Left ventricle myocardium inferior (tissue), 1 donor: ENCODE measurements around the gene SHISA4. TPM values are rescaled to one million over a fixed set of nuclear protein-coding genes. Genes with fewer than 3 reads are reported as not detected.
"Not testable (repeated sequence)": the region's sequence is repeated elsewhere in the genome, so short reads cannot be mapped to it uniquely, and the experiment has no call there.

Source experiments
- DNase-seq: peaks from one replicate; pipeline ENCODE4 v3.0.0-alpha.2; 2020
- H3K27ac ChIP-seq: fragments of 200-600 bp; replicated peaks from 2 replicates; pipeline ENCODE4 v1.8.0; 2021
- H3K27me3 ChIP-seq: fragments of 200-600 bp; 2 replicates; pipeline ENCODE4 v1.8.0; 2021; ENCODE audit warnings: low read depth
- H3K36me3 ChIP-seq: fragments of 200-600 bp; 2 replicates; pipeline ENCODE4 v1.8.0; 2021
- H3K4me1 ChIP-seq: fragments of 200-600 bp; 2 replicates; pipeline ENCODE4 v1.8.0; 2021
- H3K4me3 ChIP-seq: fragments of 200-600 bp; 2 replicates; pipeline ENCODE4 v1.8.0; 2021; ENCODE audit warnings: mild to moderate bottlenecking, moderate library complexity
- H3K9me3 ChIP-seq: fragments of 200-600 bp; replicated peaks from 2 replicates; pipeline ENCODE4 v1.8.0; 2021
- intact Hi-C: fragments of 100-400 bp; cut with micrococcal nuclease; formaldehyde crosslinking; loops from one replicate; pipeline ENCODE4 v1.11.0; 2022
- total RNA-seq: library from RNA; stranded (reverse); fragmentation: NEBNext Ultra II Directional; extraction: Animal tissue kit (Norgen Biotek cat#: 25700); gene quantifications from one replicate; pipeline ENCODE4 v1.2.1, GENCODE V29; 2021
- TF ChIP-seq, protein P1 (sequence below): fragments of 200-600 bp; IDR thresholded peaks from 2 replicates; pipeline ENCODE4 v1.8.0; 2021; ENCODE audit warnings: antibody characterized with exemption, mild to moderate bottlenecking, borderline replicate concordance
- donor health status: DM: no; HTN: yes; CAD: no; lungs with severe emphysema.

SHISA4 gene
- total RNA-seq, 1 donor from 2014 or later, result 191 TPM

DNA sequence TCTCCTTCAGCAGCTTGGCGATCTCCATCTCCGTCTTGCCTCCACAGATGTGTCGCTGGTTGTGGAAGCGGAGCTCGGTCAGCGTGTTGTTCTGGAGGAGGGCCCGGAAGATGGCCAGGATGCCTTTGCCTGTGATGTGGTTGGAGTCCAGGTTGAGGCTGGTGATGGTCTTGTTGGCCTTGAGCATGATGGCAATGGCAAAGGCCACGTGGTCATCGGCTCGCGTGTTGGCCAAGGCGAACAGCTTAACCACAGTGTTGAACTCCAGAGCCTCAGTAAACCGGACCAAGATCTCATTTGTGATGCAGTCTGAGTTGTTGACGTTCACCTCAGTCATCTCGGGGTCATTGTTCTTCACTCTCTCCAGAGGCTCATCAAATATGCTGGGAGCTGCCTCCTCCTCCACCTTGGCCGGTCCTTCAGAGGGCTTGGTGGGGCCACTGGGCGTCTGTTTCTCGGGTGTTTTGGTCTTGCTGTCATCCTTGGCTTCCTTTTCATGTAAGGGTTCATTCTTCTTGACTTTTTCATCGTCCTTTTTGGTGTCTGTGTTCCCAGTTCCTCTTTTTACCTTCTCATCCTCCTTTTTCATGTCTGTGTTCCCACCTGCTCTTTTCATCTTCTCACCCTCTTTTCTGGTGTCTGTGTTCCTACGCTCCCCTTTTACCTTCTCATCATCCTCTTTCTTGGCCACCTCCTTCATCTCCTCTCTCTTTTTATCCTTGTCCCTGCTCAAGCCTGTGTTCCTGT, 11.2 kb downstream of the SHISA4 start:
- intact Hi-C loops, result loop anchor here (5.0 kb wide), 1 partner anchor 72 kb away; no protein-coding TSS in a partner anchor
- peaks cover 29% of the 10 kb centered on the region for H3K4me1 ChIP-seq

DNA sequence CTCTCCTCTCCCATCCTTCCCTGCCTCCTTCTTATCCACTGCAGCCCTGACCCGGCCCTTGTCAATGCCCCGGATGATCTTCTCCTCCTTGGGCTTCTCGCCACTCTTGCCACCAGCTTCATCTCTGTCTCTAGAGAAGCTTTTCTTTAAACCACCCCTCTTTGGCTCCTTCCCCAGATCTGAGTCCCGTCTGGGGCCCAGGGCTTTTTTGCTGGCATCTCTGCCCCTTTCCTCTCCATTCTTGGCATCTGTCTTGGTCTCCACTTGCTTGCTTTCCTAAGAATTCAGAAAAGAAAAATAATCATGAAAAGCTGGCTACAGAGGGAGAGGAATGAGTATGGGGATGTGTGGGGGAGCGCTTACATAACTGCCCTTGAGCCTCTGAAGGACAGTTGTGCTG, 11.8 kb downstream of the SHISA4 start:
- Histone ChIP-seq H3K9me3 (no peaks in the 10 kb centered on the region), H3K4me1 (peaks cover 35% of the 10 kb centered on the region), H3K27me3 (no peaks in the 10 kb centered on the region), H3K4me3 (no peak overlapping the region), H3K27ac (no peak overlapping the region), H3K36me3 (no peaks in the 10 kb centered on the region)
- DNase-seq, result no peak
- intact Hi-C loops, result no loop called here
- TF ChIP-seq, protein P1, sequence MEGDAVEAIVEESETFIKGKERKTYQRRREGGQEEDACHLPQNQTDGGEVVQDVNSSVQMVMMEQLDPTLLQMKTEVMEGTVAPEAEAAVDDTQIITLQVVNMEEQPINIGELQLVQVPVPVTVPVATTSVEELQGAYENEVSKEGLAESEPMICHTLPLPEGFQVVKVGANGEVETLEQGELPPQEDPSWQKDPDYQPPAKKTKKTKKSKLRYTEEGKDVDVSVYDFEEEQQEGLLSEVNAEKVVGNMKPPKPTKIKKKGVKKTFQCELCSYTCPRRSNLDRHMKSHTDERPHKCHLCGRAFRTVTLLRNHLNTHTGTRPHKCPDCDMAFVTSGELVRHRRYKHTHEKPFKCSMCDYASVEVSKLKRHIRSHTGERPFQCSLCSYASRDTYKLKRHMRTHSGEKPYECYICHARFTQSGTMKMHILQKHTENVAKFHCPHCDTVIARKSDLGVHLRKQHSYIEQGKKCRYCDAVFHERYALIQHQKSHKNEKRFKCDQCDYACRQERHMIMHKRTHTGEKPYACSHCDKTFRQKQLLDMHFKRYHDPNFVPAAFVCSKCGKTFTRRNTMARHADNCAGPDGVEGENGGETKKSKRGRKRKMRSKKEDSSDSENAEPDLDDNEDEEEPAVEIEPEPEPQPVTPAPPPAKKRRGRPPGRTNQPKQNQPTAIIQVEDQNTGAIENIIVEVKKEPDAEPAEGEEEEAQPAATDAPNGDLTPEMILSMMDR, result no peak

More for the DNA sequence above, 11.2 kb downstream of the SHISA4 start:
- H3K27ac ChIP-seq, result no peak overlapping the region
- no peaks in the 10 kb centered on the region for H3K9me3 ChIP-seq
- no peaks in the 10 kb centered on the region for H3K36me3 ChIP-seq
- TF ChIP-seq, protein P1, result no peak
- H3K4me3 ChIP-seq, result no peak overlapping the region
- no peak for DNase-seq
- H3K27me3 ChIP-seq, result no peaks in the 10 kb centered on the region

DNA sequence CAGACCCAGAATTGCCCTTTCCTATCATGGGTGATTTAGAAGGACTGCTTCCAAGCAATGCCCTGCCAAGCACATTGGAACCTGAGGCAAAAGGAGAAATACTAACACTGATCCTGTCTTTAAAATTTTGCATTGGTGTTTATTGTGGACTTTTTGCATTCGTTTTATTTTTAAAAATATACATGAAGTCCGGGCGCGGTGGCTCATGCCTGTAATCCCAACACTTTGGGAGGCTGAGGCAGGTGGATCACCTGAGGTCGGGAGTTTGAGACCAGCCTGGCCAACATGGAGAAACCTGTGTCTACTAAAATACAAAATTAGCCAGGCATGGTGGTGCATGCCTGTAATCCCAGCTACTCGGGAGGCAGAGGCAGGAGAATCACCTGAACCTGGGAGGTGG, 12.3 kb downstream of the SHISA4 start:
- H3K27me3 ChIP-seq, intact Hi-C loops, H3K36me3 ChIP-seq, DNase-seq, H3K4me3 ChIP-seq, H3K27ac ChIP-seq, H3K9me3 ChIP-seq: not testable (repeated sequence)
- H3K4me1 ChIP-seq, result peaks cover 35% of the 10 kb centered on the region

DNA sequence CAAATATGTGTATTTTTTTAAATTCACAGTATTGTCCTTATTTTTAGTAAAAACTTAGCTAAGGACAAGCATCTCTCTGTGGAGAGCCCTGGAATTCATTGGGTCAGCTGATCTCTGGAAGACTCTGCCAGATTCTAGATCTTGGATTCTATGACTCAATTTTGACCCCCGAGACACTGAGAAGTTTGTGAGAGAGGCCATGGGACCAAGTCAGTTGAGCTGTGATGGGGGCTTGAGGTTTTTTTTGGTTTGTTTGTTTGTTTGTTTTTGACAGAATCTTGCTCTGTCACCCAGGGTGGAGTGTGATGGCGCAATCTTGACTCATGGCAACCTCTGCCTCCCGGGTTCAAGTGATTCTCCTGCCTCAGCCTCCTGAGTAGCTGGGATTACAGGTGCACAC, 13.5 kb downstream of the SHISA4 start:
- no peak overlapping the region for H3K4me3 ChIP-seq
- TF ChIP-seq, protein P1, result no peak
- H3K36me3 ChIP-seq, result no peaks in the 10 kb centered on the region
- no peaks in the 10 kb centered on the region for H3K27me3 ChIP-seq
- H3K9me3 ChIP-seq, result no peaks in the 10 kb centered on the region
- H3K4me1 ChIP-seq, result peaks cover 28% of the 10 kb centered on the region
- peak overlapping the region; percentile 78 for H3K27ac ChIP-seq
- no peak for DNase-seq
- intact Hi-C loops, result no loop called here

DNA sequence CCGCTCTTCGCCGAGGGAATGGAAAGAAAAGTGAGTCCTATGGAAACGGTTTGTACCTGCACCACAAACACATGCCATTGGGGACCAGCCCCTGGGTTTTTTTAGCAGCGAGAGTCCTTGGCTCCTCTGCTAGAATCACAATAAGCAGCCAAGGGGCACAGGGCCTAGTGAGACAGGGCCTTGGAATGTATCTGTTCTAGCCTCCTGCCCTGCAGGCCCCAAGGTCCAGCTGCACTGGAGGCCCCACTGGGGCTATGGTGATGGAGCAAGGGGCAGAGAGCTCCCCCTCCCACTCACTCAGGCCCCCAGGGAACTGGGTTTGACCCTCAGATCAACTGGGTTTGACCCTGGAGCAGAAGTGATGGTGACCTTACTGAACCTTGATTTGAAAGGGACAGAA, 14.4 kb downstream of the SHISA4 start:
- intact Hi-C loops, result no loop called here
- H3K4me1 ChIP-seq, result peaks cover 19% of the 10 kb centered on the region
- no peak for DNase-seq

DNA sequence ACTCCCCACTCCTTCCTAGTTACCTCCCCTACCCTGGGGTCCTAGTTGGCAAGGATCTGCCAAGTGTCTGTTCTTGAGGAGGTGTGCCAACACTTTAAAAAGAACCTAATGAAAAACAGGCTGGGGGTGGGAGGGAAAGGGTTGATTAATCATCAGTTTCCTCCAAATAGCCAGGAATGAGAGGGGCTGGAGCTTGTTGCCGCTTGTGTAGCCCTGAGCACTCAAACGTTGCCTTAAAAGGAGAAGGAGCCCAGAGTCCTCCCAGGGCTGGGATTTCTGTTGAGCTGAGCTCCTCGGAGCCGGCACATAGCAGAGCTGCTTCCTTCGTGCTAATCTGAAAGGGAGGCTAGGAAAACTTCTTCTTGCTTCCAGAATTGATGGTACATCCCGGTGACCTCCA, 15.9 kb downstream of the SHISA4 start:
- Histone ChIP-seq H3K27me3 (no peaks in the 10 kb centered on the region), H3K4me3 (no peak overlapping the region), H3K27ac (peak overlapping the region; percentile 78), H3K9me3 (no peaks in the 10 kb centered on the region), H3K36me3 (no peaks in the 10 kb centered on the region), H3K4me1 (peaks cover 18% of the 10 kb centered on the region)
- DNase-seq, result no peak
- TF ChIP-seq, protein P1, result no peak
- intact Hi-C loops, result no loop called here

More for the DNA sequence above, 14.4 kb downstream of the SHISA4 start:
- Histone ChIP-seq H3K27ac (peak overlapping the region; percentile 78), H3K9me3 (no peaks in the 10 kb centered on the region), H3K36me3 (no peaks in the 10 kb centered on the region), H3K4me3 (no peak overlapping the region), H3K27me3 (no peaks in the 10 kb centered on the region)
- TF ChIP-seq, protein P1, result no peak
